T-helper 22 cell (primary cell): ENCODE results near the gene ARHGAP27.
"Not testable (repeated sequence)": the region's sequence is repeated elsewhere in the genome, so short reads cannot be mapped to it uniquely, and the experiment has no call there.

Source experiments
- DNase-seq: peaks from one replicate; pipeline ENCODE4 v3.0.0-alpha.2; 2020; ENCODE audit warnings: low read depth

Gene ARHGAP27

DNA sequence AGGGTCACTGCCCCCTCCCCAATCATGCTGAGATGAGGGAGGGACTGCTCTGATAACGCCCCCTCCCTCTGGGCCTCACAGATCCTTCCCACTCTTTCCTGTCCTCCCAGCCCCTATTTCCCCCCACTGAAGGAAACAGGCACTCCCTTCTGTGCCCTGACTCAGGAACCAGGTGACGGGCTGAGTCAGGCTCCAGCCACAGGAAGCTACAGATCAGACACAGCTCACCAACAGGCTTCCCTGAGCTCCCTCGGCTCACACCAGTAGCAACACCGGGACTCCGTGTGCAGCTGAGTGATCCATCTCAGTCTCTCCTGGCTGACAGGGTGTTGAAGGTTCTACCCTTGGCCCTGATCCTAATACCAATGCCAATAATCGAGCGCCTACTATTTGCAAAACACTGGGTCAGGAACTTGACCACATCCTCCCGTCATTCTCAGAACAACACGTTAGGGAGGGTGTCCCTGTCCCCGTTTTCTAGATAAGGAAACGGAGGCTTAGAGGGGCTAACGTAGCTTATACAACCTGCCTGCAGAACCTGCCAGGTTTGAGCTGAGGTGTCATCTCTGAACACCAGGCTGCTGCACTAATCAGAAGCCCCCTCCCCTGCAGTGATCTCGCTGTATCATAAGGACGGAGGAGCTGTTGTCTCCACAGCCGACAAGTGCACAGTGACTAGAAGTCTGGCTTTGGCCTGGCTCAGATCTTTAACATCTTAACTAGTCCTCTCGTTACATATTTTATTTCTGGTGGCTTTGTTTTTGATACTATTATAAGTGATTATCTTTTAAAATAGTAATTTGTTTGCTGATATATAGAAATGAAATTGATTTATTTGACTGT lies 13.5 kb upstream of the ARHGAP27 start:
- not testable (repeated sequence) for DNase-seq

DNA sequence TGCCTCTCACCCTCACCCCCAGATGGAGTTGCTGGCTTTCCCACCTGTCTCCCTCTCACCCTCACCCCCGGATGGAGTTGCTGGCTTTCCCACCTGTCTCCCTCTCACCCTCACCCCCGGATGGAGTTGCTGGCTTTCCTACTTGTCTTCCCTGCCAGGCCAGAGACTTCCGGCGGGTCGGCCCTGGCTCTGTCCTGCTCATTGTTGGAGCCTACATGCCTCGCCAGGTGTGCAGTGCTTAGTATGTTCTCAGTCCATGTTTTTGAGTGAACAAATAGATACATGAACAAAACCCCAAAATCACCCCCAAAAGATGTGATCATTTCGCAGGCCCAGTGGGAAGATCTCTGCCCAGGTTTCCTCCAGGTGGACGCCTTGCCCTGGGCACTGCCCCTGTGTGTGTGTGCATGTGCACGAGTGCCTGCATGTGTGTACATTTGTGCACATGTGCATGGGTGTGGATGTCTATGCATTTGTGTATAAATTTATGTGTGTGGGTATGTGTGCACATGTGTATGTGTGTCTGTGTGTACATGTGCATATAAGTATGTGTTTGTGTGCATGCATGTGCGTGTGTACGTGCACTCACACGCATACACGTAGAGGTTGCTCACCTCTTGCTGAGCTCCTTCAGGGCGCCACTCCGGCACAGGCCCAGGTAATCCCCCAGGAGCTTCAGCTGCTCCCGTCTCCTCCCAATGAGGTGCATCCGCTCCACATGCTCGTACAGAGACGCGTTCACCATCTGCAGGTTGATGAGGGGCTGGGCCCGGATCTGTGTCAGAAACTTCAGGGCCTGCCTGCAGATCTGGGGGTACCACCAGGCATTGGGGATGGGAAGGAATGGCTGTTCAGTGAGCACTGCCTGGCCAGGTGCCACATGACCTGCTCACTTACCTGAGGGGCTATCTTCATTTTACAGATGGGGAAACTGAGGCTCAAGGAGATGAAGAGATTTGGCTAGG lies 12.5 kb upstream of the ARHGAP27 start:
- DNase-seq: not testable (repeated sequence)

- DNase-seq: not testable (repeated sequence)
Measured at GRCh38 chr17:45444301-45444700, 11.6 kb upstream of the ARHGAP27 start.

GRCh38 chr17:45443371-45444260 lies 10.9 kb upstream of the ARHGAP27 start:
- not testable (repeated sequence) for DNase-seq

DNA sequence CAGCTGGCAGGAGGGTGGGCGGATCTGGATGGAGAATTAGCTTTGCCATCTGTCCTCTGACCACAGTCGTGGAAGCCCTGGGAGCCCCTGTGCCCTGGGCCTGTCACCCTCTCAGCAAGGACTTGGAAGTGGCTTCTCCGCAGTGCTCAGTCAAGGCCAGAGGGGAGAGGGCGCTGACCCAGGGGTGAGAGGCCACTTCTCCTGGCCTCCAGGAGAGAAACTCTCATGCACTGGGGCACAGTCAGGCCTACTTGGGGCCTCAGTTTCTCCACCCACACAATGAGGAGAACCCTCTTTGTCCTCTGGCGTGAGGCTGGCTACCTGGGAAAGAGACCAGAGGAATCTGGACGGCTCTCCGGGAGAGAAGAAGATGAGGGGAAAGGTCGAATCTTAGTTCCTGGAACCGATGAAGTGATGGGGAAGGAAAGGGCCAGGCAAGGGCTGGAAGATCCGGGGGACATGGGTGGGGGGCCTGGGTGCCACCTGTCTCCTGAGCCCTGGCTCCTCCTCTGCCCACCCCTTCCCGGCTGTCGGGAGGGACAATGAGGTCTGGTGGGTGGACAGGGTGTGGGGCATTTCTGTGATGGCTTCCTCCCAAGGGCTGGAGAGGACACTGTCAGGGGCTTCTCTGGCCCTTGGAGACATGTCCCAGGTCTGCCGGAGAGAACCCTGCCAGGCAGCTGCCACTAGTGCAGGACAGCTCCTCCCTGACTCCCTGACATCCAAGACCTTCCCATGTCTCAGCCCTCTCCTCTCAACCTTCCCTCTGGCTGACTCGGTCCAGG lies 9.0 kb upstream of the ARHGAP27 start:
- no peak for DNase-seq

DNA sequence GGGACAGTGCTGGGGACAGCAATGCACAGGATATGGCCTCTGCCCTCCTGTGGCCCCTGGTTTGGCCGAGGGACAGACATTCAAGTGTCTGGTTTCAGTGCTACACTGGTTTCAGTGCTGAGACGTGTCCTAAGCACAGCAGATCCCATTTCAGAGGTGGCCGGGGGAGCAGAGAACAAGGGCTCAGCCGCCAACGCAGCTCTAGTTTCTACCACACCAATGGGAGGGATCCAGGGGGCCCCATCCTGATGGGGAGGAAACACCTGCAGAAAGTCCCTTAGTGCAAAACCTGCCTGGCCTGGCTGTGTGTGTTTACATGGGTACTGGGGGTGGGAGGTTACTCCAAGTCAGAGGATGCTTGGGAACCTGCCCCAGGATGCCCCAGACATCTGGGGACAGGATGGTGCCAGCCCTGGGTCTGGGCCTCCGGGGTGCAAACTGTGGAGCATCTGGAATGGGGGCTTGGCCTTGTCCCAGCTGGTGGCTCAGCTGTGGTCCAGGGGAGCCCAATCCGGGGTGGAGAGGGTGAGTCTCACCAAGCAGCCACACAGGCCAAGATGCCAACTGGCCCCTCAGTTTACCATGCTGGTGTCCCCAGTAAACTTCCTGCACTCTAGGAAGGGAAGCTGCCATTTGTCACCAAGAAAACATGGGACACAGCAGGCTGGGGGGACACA lies 8.3 kb upstream of the ARHGAP27 start:
- DNase-seq: not testable (repeated sequence)

- DNase-seq: no peak
Measured at GRCh38 chr17:45440161-45440778, 7.6 kb upstream of the ARHGAP27 start.

DNA sequence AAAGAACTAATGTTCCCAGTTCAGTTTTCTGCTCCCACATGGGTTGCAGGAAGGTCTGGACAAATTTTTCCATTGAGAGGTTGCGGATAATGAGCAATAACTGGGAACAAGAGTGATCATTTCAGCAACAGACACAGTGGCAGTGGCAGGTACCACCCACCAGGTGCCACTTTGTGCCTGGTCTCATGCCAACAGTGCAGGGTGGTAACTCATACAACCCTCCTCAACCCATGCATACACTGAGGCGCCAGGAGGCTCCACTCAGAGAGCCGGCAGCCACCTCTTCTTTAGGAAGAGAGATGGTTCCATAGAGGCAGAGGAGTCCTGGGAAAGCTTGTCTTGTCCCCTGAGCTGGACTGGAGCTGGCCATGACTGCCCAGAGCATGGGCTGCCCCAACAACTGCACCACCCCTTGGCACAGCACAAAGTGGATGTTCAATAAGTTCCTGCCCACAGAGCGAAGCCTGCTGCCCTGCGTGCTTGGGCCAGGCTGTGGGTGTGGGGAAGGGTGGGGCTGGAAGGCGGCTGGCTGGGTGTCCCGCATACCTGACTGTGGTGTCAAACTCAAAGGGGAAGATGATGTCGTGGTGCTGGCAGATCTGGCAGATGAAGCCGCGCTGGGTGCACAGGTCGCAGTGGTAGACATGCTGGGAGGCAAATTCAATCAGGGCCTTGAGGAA lies 6.4 kb upstream of the ARHGAP27 start:
- no peak for DNase-seq

GRCh38 chr17:45437465-45438283 lies 5.0 kb upstream of the ARHGAP27 start:
- no peak for DNase-seq

GRCh38 chr17:45436625-45437464 lies 4.2 kb upstream of the ARHGAP27 start:
- no peak for DNase-seq

DNA sequence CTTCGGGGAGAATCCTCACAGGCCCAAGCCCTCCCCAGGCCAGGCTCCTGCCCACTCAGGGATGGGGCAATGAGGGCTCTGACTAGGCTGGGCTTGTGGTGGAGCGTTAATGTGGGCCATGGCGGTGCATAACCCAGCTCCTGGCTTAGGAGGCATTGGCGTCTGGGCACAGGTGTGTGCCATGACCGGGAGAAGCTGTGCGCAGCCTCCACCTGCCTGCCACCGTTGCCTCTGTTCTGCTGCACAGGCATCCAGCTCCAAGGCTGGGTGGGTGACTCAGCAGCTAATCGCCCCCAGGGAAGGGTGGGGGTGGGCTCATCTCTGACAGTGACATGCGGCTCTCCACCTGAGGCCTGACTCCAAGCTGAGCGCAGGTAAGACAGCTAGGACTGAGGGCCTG lies 3.5 kb upstream of the ARHGAP27 start:
- no peak for DNase-seq

GRCh38 chr17:45435481-45435880 lies 2.8 kb upstream of the ARHGAP27 start:
- no peak for DNase-seq

GRCh38 chr17:45433159-45433535 lies 477 bp upstream of the ARHGAP27 start:
- DNase-seq: no peak

DNA sequence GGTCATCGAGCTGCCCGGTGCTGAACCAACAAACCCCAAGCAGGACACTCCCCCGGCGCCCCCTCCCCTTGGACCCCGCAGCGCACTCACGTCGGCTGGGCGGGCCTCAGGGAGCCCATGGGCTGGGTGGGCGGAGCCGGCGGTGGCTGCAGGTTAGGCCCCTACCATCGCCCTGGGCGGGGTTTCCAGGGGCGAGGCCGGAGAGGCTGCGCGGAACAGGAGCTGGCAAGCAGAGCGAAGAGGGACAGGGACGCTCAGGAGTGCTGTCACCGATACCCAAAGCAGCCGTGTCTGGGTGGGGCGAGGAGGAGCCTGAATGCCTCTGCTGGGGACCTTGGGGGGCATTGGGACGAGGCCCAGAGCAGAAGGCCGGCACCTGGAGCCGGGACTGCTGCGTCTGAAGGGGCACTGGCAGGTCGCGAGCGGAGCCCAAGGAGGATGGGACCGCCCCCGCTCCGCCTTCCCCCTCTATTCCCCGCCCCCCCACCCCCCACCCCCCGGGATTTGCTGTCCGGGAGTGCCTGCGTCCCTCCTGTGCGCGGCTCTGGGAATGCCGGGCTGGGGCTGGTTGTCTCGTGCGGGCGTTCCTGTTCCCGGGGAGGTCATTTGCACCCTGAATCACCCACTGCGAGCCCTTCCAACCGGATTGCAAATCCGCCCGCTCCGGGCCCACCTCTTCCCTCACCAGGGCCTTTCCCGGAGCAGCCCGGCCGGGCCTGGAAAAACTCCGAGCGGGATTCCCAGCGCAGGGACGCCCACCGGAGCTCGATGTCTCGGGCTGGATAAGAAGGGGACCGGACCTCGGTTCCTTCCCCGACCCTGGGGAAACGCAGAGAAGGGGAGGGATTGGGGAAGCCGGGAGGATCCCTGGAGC lies 902 bp downstream of the ARHGAP27 start:
- DNase-seq: peak; percentile 62

GRCh38 chr17:45430738-45431530 lies 1.7 kb downstream of the ARHGAP27 start:
- DNase-seq: no peak
